EH (cell line): Measurements from ENCODE around the gene FBXL4.

ENCODE experiments used
- DNase-seq: peaks from one replicate; pipeline ENCODE4 v3.0.0-alpha.2; 2015; ENCODE audit warnings: low read depth

The FBXL4 gene

GRCh38 chr6:98824162-98824901, 123.4 kb downstream of the FBXL4 start:
- DNase-seq, result no peak

GRCh38 chr6:98823428-98824161, 124.2 kb downstream of the FBXL4 start:
- DNase-seq, result no peak

- DNase-seq, result no peak
Measured at GRCh38 chr6:98821756-98822405, 125.9 kb downstream of the FBXL4 start.
